ENCODE data around the gene PGBD2. TPM values are rescaled to one million over a fixed set of nuclear protein-coding genes. Genes with fewer than 3 reads are reported as not detected.

Gene PGBD2
- total and polyA plus RNA-seq, 10 of the 15 experiments (the other 5 are each of a cell fraction or from before 2014, with no cell fraction given), result 4.0 to 10.3 (median 4.5) TPM

Small RNA genes lying within 50 kb of the gene (small RNA-seq; reads per million reads assigned to genes)
- gene RNU6-1205P, result not detected

Other genes with a start within 250 kb of the PGBD2 start
- 0.62 and 0.65 TPM in 2 replicates for gene OR14I1, start 203.5 kb upstream of the PGBD2 start, total RNA-seq (2014; rRNA removed)
- 0.41 and 0.49 TPM in 2 replicates for gene OR14I1, start 203.5 kb upstream of the PGBD2 start, total RNA-seq (2014; rRNA removed; fragmentation: Illumina TruSeq; extraction: Trizol)
- gene OR14I1, start 203.5 kb upstream of the PGBD2 start, total RNA-seq (2021), result 0.37 and 1.1 TPM in 2 replicates
- gene OR14I1, start 203.5 kb upstream of the PGBD2 start, polyA plus RNA-seq (2011; rRNA removed), result 0.65 and 0.90 TPM in 2 replicates
- 1.0 and 3.1 TPM in 2 replicates for gene OR14I1, start 203.5 kb upstream of the PGBD2 start, polyA plus RNA-seq (2014; fragmentation: Illumina TruSeq; extraction: Trizol)
- gene OR14I1, start 203.5 kb upstream of the PGBD2 start, polyA plus RNA-seq (2014; fragmentation: Nextera tagmentation; extraction: Ambion mirVana), result 1 to 10 TPM in 1 of 2 experiments, under 1 TPM in 1; 0.68 to 1.5 TPM
- 0.20 and 1.0 TPM in 2 replicates for gene OR14I1, start 203.5 kb upstream of the PGBD2 start, polyA plus RNA-seq (2014; rRNA removed)
- under 1 TPM; 0.21 to 0.66 TPM for gene OR14I1, start 203.5 kb upstream of the PGBD2 start, polyA plus RNA-seq (2016; fragmentation: Nextera tagmentation; extraction: Ambion mirVana)
- not detected in 2 replicates for gene LYPD8, start 150.5 kb upstream of the PGBD2 start, total RNA-seq (2014; rRNA removed)
- 0.13 TPM in 1 of 2 replicates, not detected in the other for gene LYPD8, start 150.5 kb upstream of the PGBD2 start, total RNA-seq (2014; rRNA removed; fragmentation: Illumina TruSeq; extraction: Trizol)
- gene LYPD8, start 150.5 kb upstream of the PGBD2 start, total RNA-seq (2021), result not detected in 2 replicates
- not detected in 2 replicates for gene LYPD8, start 150.5 kb upstream of the PGBD2 start, polyA plus RNA-seq (2011; rRNA removed)
- not detected in 2 replicates for gene LYPD8, start 150.5 kb upstream of the PGBD2 start, polyA plus RNA-seq (2014; fragmentation: Illumina TruSeq; extraction: Trizol)
- gene LYPD8, start 150.5 kb upstream of the PGBD2 start, polyA plus RNA-seq (2014; fragmentation: Nextera tagmentation; extraction: Ambion mirVana), result under 1 TPM; 0.18 to 0.40 TPM
- 0.06 TPM in 1 of 2 replicates, not detected in the other for gene LYPD8, start 150.5 kb upstream of the PGBD2 start, polyA plus RNA-seq (2014; rRNA removed)
- not detected for gene LYPD8, start 150.5 kb upstream of the PGBD2 start, polyA plus RNA-seq (2016; fragmentation: Nextera tagmentation; extraction: Ambion mirVana)
- gene SH3BP5L, start 80.3 kb upstream of the PGBD2 start, total RNA-seq (2014; rRNA removed), result 14.3 and 16.7 TPM in 2 replicates
- 9.6 and 10.4 TPM in 2 replicates for gene SH3BP5L, start 80.3 kb upstream of the PGBD2 start, total RNA-seq (2014; rRNA removed; fragmentation: Illumina TruSeq; extraction: Trizol)
- gene SH3BP5L, start 80.3 kb upstream of the PGBD2 start, total RNA-seq (2021), result 16.8 and 19.1 TPM in 2 replicates
- 15.4 and 22.8 TPM in 2 replicates for gene SH3BP5L, start 80.3 kb upstream of the PGBD2 start, polyA plus RNA-seq (2011; rRNA removed)
- gene SH3BP5L, start 80.3 kb upstream of the PGBD2 start, polyA plus RNA-seq (2014; fragmentation: Illumina TruSeq; extraction: Trizol), result 6.5 and 11.4 TPM in 2 replicates
- gene SH3BP5L, start 80.3 kb upstream of the PGBD2 start, polyA plus RNA-seq (2014; fragmentation: Nextera tagmentation; extraction: Ambion mirVana), result 1 to 10 TPM; 1.1 to 1.6 TPM
- 16.1 and 17.4 TPM in 2 replicates for gene SH3BP5L, start 80.3 kb upstream of the PGBD2 start, polyA plus RNA-seq (2014; rRNA removed)
- 1 to 10 TPM; 2.1 TPM for gene SH3BP5L, start 80.3 kb upstream of the PGBD2 start, polyA plus RNA-seq (2016; fragmentation: Nextera tagmentation; extraction: Ambion mirVana)
- gene ZNF672, start 68.0 kb upstream of the PGBD2 start, total RNA-seq (2014; rRNA removed), result 37.9 and 43.5 TPM in 2 replicates
- gene ZNF672, start 68.0 kb upstream of the PGBD2 start, total RNA-seq (2014; rRNA removed; fragmentation: Illumina TruSeq; extraction: Trizol), result 13.9 and 14.1 TPM in 2 replicates
- gene ZNF672, start 68.0 kb upstream of the PGBD2 start, total RNA-seq (2021), result 48.6 and 51.3 TPM in 2 replicates
- gene ZNF672, start 68.0 kb upstream of the PGBD2 start, polyA plus RNA-seq (2011; rRNA removed), result 33.7 and 48.7 TPM in 2 replicates
- 13.6 and 17.2 TPM in 2 replicates for gene ZNF672, start 68.0 kb upstream of the PGBD2 start, polyA plus RNA-seq (2014; fragmentation: Illumina TruSeq; extraction: Trizol)
- gene ZNF672, start 68.0 kb upstream of the PGBD2 start, polyA plus RNA-seq (2014; fragmentation: Nextera tagmentation; extraction: Ambion mirVana), result 1 to 10 TPM; 2.9 to 5.2 TPM
- 39.4 and 45.6 TPM in 2 replicates for gene ZNF672, start 68.0 kb upstream of the PGBD2 start, polyA plus RNA-seq (2014; rRNA removed)
- gene ZNF672, start 68.0 kb upstream of the PGBD2 start, polyA plus RNA-seq (2016; fragmentation: Nextera tagmentation; extraction: Ambion mirVana), result 10 to 100 TPM; 40.2 to 41.7 TPM
- 31.7 and 33.0 TPM in 2 replicates for gene ZNF692, start 47.1 kb upstream of the PGBD2 start, total RNA-seq (2014; rRNA removed)
- gene ZNF692, start 47.1 kb upstream of the PGBD2 start, total RNA-seq (2014; rRNA removed; fragmentation: Illumina TruSeq; extraction: Trizol), result 19.5 and 20.6 TPM in 2 replicates
- gene ZNF692, start 47.1 kb upstream of the PGBD2 start, total RNA-seq (2021), result 41.3 and 45.3 TPM in 2 replicates
- gene ZNF692, start 47.1 kb upstream of the PGBD2 start, polyA plus RNA-seq (2011; rRNA removed), result 39.8 and 56.1 TPM in 2 replicates
- gene ZNF692, start 47.1 kb upstream of the PGBD2 start, polyA plus RNA-seq (2014; fragmentation: Illumina TruSeq; extraction: Trizol), result 20.1 and 28.9 TPM in 2 replicates
- 10 to 100 TPM in 1 of 2 experiments, 1 to 10 TPM in 1; 5.3 to 18.5 TPM for gene ZNF692, start 47.1 kb upstream of the PGBD2 start, polyA plus RNA-seq (2014; fragmentation: Nextera tagmentation; extraction: Ambion mirVana)
- gene ZNF692, start 47.1 kb upstream of the PGBD2 start, polyA plus RNA-seq (2014; rRNA removed), result 76.6 and 85.1 TPM in 2 replicates
- 10 to 100 TPM; 40.8 to 41.6 TPM for gene ZNF692, start 47.1 kb upstream of the PGBD2 start, polyA plus RNA-seq (2016; fragmentation: Nextera tagmentation; extraction: Ambion mirVana)